ENCODE results near the gene ERBB3. TPM values are rescaled to one million over a fixed set of nuclear protein-coding genes. Genes with fewer than 3 reads are reported as not detected.

The ERBB3 gene
- total RNA-seq, 1 experiment from 2014 or later, result 40.6 TPM

DNA sequence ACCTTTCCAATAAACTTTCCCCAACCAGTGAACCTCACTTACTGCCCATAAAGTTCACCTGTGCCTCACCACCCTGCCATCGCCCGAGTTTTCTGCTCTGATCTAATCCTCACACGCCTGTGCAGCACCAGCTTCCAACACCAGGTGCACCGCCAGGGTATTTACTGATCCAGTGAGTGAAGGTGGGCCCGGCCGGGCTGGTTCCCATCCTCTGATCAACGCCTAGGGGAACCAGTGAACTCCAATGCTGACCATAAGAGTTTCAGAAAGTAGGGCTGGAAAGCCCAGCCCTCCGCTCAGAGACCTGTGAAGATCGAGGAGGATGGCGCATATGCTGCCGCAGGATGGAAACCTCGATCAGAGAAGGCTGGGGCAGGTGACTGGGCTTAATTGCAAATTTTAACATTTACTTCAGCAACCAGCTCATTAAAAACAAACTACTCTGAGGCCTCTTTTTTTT, 71.7 kb downstream of the ERBB3 start:
- DNase-seq, result peak; percentile 56
- Histone ChIP-seq H4K20me1 (ENCODE audit: low read length) (no peaks in the 10 kb centered on the region), H3K27ac (ENCODE audit: low read length) (peak overlapping the region; percentile 77), H3F3A (ENCODE audit: low read length, unreplicated experiment) (peaks cover 3% of the 10 kb centered on the region), H3K9ac (ENCODE audit: low read length) (peak overlapping the region; percentile 79), H3K36me3 (ENCODE audit: low read depth, low read length) (no peaks in the 10 kb centered on the region; the same call in 1 of the 2 replicates), H3K4me3 (ENCODE audit: low read length) (peak overlapping the region; percentile 84), H2AFZ (ENCODE audit: low read length) (peak overlapping the region; percentile 80), H3K4me1 (ENCODE audit: insufficient read depth, low read length) (peaks cover 22% of the 10 kb centered on the region), H3K79me2 (ENCODE audit: low read length) (peaks cover 12% of the 10 kb centered on the region), H3K9me2 (replicated peaks; ENCODE audit: low read length) (no peaks in the 10 kb centered on the region), H3K4me2 (ENCODE audit: low read length) (peak overlapping the region; percentile 99), H3K9me3 (ENCODE audit: low read length) (no peaks in the 10 kb centered on the region), H3K27me3 (ENCODE audit: low read length) (no peaks in the 10 kb centered on the region)
- TF ChIP-seq, protein P1, sequence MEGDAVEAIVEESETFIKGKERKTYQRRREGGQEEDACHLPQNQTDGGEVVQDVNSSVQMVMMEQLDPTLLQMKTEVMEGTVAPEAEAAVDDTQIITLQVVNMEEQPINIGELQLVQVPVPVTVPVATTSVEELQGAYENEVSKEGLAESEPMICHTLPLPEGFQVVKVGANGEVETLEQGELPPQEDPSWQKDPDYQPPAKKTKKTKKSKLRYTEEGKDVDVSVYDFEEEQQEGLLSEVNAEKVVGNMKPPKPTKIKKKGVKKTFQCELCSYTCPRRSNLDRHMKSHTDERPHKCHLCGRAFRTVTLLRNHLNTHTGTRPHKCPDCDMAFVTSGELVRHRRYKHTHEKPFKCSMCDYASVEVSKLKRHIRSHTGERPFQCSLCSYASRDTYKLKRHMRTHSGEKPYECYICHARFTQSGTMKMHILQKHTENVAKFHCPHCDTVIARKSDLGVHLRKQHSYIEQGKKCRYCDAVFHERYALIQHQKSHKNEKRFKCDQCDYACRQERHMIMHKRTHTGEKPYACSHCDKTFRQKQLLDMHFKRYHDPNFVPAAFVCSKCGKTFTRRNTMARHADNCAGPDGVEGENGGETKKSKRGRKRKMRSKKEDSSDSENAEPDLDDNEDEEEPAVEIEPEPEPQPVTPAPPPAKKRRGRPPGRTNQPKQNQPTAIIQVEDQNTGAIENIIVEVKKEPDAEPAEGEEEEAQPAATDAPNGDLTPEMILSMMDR (conservative IDR thresholded peaks at IDR 0.05; ENCODE audit: low read depth, low read length), result peak; percentile 54
- TF ChIP-seq EZH2phosphoT487 (IDR thresholded peaks at IDR 0.05; ENCODE audit: borderline replicate concordance, low read length) (no peak), EZH2 (IDR thresholded peaks at IDR 0.05; ENCODE audit: low read length, unreplicated experiment) (no peak)
- BruUV-seq (replicated peaks), result TSS peak; percentile 94
- intact Hi-C loops (cut with micrococcal nuclease), result loop anchor here (1.0 kb wide), 1 partner anchor 25 kb away; no protein-coding TSS in a partner anchor
- peak; percentile 67 for ATAC-seq
- ChIA-PET POLR2A (ENCODE audit: unreplicated experiment) (no interaction called here), CTCF (interaction anchor here (0.9 kb wide), 1 partner anchor 38 kb away, joined by 4 read pairs; the partner anchor contains the start of gene SMARCC2)

DNA sequence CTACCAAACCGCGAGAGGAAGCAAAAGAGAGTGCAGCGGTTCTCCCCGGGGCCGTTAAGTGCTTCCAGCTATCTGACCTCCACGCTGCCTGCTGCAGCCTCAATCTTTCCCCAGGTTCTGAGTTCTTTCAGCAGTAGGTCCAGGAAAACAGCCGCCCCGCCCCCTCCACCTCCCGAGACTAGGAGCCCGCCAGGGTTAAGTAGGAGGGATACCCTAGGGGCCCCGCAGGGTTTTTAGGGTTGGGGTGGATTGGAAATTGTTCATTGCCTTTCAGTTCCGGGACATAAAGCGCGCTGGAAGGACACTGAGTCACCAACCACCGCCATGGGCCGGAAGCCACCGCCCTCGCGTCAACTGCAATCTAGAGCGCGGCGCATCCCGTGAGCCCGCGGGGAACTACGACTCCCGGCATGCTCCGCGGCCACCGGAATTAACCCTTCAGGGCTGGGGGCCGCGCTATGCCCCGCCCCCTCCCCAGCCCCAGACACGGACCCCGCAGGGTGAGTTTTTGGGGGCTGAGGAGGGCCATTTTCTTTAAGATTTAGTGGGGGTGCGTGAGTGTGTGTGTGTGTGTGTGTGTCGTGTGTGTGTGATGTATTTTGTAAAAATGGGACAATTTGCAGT, 72.3 kb downstream of the ERBB3 start, which contains the start of gene MYL6B:
TSS of gene MYL6B (plus strand) at position 456 of the 624 bp plus-strand sequence. CDS start 1,332 bp downstream, outside the sequence.
- DNase-seq, result peak; percentile 94
- H3F3A ChIP-seq (ENCODE audit: low read length, unreplicated experiment), result peaks cover 3% of the 10 kb centered on the region
- H3K27me3 ChIP-seq (ENCODE audit: low read length), result no peaks in the 10 kb centered on the region
- H3K9me3 ChIP-seq (ENCODE audit: low read length), result no peaks in the 10 kb centered on the region
- no peaks in the 10 kb centered on the region; the same call in 1 of the 2 replicates for H3K36me3 ChIP-seq (ENCODE audit: low read depth, low read length)
- peak within 1 kb of the TSS; percentile 99 for H3K4me2 ChIP-seq (ENCODE audit: low read length)
- H3K79me2 ChIP-seq (ENCODE audit: low read length), result peaks cover 12% of the 10 kb centered on the region
- H3K4me1 ChIP-seq (ENCODE audit: insufficient read depth, low read length), result peaks cover 21% of the 10 kb centered on the region
- peak within 1 kb of the TSS; percentile 79 for H3K9ac ChIP-seq (ENCODE audit: low read length)
- H4K20me1 ChIP-seq (ENCODE audit: low read length), result no peaks in the 10 kb centered on the region
- peak; percentile 85 for ATAC-seq
- BruUV-seq (replicated peaks), result no TSS peak
- TF ChIP-seq, protein P1 (conservative IDR thresholded peaks at IDR 0.05; ENCODE audit: low read depth, low read length), result no peak
- ChIA-PET CTCF (interaction anchor here (0.9 kb wide), 1 partner anchor 37 kb away, joined by 4 read pairs; the partner anchor contains the start of gene SMARCC2), POLR2A (ENCODE audit: unreplicated experiment) (no interaction called here)
- peak within 1 kb of the TSS; percentile 80 for H2AFZ ChIP-seq (ENCODE audit: low read length)
- intact Hi-C loops (cut with micrococcal nuclease), result loop anchor here (1.0 kb wide), 1 partner anchor 26 kb away; no protein-coding TSS in a partner anchor
- H3K9me2 ChIP-seq (replicated peaks; ENCODE audit: low read length), result no peaks in the 10 kb centered on the region
- H3K4me3 ChIP-seq (ENCODE audit: low read length), result peak within 1 kb of the TSS; percentile 84
- H3K27ac ChIP-seq (ENCODE audit: low read length), result peak within 1 kb of the TSS; percentile 77

Other genes with a start within 250 kb of the ERBB3 start
- 0.04 and 0.17 TPM in 2 replicates for gene MMP19, start 237.2 kb upstream of the ERBB3 start, total RNA-seq (2014; rRNA removed)
- 39.0 and 42.9 TPM in 2 replicates for gene PYM1, start 152.3 kb upstream of the ERBB3 start, total RNA-seq (2014; rRNA removed)
- 27.2 and 41.5 TPM in 2 replicates for gene DGKA, start 149.0 kb upstream of the ERBB3 start, total RNA-seq (2014; rRNA removed)
- 0.35 and 2.0 TPM in 2 replicates for gene PMEL, start 114.1 kb upstream of the ERBB3 start, total RNA-seq (2014; rRNA removed)
- gene CDK2, start 113.3 kb upstream of the ERBB3 start, total RNA-seq (2014; rRNA removed), result 63.0 and 68.2 TPM in 2 replicates
- gene RAB5B, start 106.1 kb upstream of the ERBB3 start, total RNA-seq (2014; rRNA removed), result 48.8 and 50.6 TPM in 2 replicates
- gene SUOX, start 82.9 kb upstream of the ERBB3 start, total RNA-seq (2014; rRNA removed), result 18.0 and 33.9 TPM in 2 replicates
- 1.0 and 2.8 TPM in 2 replicates for gene IKZF4, start 59.1 kb upstream of the ERBB3 start, total RNA-seq (2014; rRNA removed)
- 183 and 320 TPM in 2 replicates for gene RPS26, start 38.2 kb upstream of the ERBB3 start, total RNA-seq (2014; rRNA removed)
- gene PA2G4, start 24.4 kb downstream of the ERBB3 start, total RNA-seq (2014; rRNA removed), result 391 and 406 TPM in 2 replicates
- gene RPL41, start 36.5 kb downstream of the ERBB3 start, total RNA-seq (2014; rRNA removed), result 3,106 and 3,551 TPM in 2 replicates
- 4.8 and 5.6 TPM in 2 replicates for gene ZC3H10, start 38.1 kb downstream of the ERBB3 start, total RNA-seq (2014; rRNA removed)
- gene ESYT1, start 48.1 kb downstream of the ERBB3 start, total RNA-seq (2014; rRNA removed), result 120 and 176 TPM in 2 replicates
- 153 and 178 TPM in 2 replicates for gene MYL6B, start 72.4 kb downstream of the ERBB3 start, total RNA-seq (2014; rRNA removed)
- gene MYL6, start 78.2 kb downstream of the ERBB3 start, total RNA-seq (2014; rRNA removed), result 1,385 and 1,597 TPM in 2 replicates
- gene SMARCC2, start 109.3 kb downstream of the ERBB3 start, total RNA-seq (2014; rRNA removed), result 38.4 and 39.4 TPM in 2 replicates
- 43.9 and 52.1 TPM in 2 replicates for gene RNF41, start 141.8 kb downstream of the ERBB3 start, total RNA-seq (2014; rRNA removed)
- 91.6 and 98.6 TPM in 2 replicates for gene NABP2, start 144.2 kb downstream of the ERBB3 start, total RNA-seq (2014; rRNA removed)
- gene SLC39A5, start 149.9 kb downstream of the ERBB3 start, total RNA-seq (2014; rRNA removed), result 0.18 TPM in 1 of 2 replicates, not detected in the other
- 19.1 and 26.7 TPM in 2 replicates for gene ANKRD52, start 178.2 kb downstream of the ERBB3 start, total RNA-seq (2014; rRNA removed)
- 9.2 and 9.8 TPM in 2 replicates for gene COQ10A, start 186.8 kb downstream of the ERBB3 start, total RNA-seq (2014; rRNA removed)
- 182 and 199 TPM in 2 replicates for gene CS, start 220.2 kb downstream of the ERBB3 start, total RNA-seq (2014; rRNA removed)
- 109 and 162 TPM in 2 replicates for gene CNPY2, start 235.8 kb downstream of the ERBB3 start, total RNA-seq (2014; rRNA removed)

Measured in PC-3 (cell line).